Stomach (tissue), 4 donors: Measurements from ENCODE around the gene TMTC1.

Experiments
- POLR2A ChIP-seq, 4 donors: fragments of 450-650 bp; IDR thresholded peaks; one replicate each; pipeline ENCODE4 v1.6.1; 2016; ENCODE audit warnings: antibody characterized with exemption in 4 of 4, control low read depth in 2 of 4, mild to moderate bottlenecking in 1 of 4, moderate library complexity in 1 of 4
- POLR2AphosphoS5 ChIP-seq, 3 donors: sonication (generic); formaldehyde crosslinking; IDR thresholded peaks; one replicate each; pipeline ENCODE4 v1.6.1; 2016; ENCODE audit warnings: antibody characterized with exemption in 3 of 3
- TF ChIP-seq, protein P1 (sequence below), 7 experiments: fragments of 450-650 bp in 4 of 7; fragments of 200-600 bp in 3 of 7; sonication (generic) in 3 of 7; IDR thresholded peaks; one replicate each; pipeline ENCODE4 v1.5.1; 2016 to 2019; ENCODE audit warnings: antibody characterized with exemption in 7 of 7, control low read depth in 2 of 7, mild to moderate bottlenecking in 1 of 7

GRCh38 chr12:29616664-29617406 is 166.9 kb downstream of the TMTC1 start:
- TF ChIP-seq, protein P1, sequence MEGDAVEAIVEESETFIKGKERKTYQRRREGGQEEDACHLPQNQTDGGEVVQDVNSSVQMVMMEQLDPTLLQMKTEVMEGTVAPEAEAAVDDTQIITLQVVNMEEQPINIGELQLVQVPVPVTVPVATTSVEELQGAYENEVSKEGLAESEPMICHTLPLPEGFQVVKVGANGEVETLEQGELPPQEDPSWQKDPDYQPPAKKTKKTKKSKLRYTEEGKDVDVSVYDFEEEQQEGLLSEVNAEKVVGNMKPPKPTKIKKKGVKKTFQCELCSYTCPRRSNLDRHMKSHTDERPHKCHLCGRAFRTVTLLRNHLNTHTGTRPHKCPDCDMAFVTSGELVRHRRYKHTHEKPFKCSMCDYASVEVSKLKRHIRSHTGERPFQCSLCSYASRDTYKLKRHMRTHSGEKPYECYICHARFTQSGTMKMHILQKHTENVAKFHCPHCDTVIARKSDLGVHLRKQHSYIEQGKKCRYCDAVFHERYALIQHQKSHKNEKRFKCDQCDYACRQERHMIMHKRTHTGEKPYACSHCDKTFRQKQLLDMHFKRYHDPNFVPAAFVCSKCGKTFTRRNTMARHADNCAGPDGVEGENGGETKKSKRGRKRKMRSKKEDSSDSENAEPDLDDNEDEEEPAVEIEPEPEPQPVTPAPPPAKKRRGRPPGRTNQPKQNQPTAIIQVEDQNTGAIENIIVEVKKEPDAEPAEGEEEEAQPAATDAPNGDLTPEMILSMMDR (IDR thresholded peaks at IDR 0.05) = no peak
- TF ChIP-seq POLR2A (IDR thresholded peaks at IDR 0.05) (no peak), POLR2AphosphoS5 (IDR thresholded peaks at IDR 0.05) (no peak)
